ENCODE results near the gene BICD2.

The BICD2 gene

DNA sequence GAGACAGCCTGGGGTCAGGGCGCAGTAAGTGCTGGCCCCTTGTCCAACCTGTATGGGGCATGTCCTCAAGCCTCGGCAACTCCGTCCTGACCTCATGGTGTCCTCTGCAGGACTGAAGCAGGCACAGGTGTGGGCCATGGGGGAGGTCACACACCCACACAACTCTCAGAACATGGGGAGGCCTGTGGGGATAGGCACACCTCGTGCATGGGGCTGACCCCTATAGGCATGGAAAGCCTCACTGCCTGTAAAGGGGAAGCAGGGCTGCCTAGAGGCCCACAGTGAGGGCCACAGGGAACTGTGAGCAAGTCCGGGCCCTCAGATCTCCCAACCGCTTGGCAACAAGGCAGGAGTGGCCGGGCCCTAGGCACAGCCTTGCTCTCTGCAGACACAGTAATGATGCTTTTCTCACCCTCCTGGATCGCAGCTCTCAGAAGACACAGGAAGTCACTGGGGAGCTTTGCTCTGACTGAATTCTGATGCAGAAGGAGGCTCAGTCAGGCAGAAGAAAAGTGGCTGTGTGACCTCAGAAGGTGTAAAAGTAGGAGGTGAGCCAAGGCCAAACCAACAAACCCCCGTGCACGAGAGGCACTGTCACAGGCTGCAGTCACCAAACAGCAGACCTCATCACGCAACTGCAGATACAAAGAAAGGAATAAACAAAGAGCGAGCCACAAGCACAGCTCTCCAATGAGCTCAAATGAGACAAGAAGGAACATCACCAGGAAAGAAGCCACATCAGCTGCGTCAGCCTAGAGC is 100.1 kb downstream of the BICD2 start:
- H3K9me3 ChIP-seq (ENCODE audit: control insufficient read depth, low read length): no peaks in the 10 kb centered on the region
- H3K4me1 ChIP-seq (ENCODE audit: control insufficient read depth, insufficient read depth, low read length): peaks cover 11% of the 10 kb centered on the region
- no peaks in the 10 kb centered on the region for H3K27me3 ChIP-seq (ENCODE audit: control insufficient read depth, insufficient read depth, low read length)
- no peak overlapping the region for H3K9ac ChIP-seq (ENCODE audit: low read length)
- H3K36me3 ChIP-seq (ENCODE audit: control insufficient read depth, insufficient read depth, low read length): no peaks in the 10 kb centered on the region
- no peak overlapping the region for H3K4me3 ChIP-seq (ENCODE audit: low read length)

- Histone ChIP-seq H3K9me3 (ENCODE audit: control insufficient read depth, low read length) (no peaks in the 10 kb centered on the region), H3K27me3 (ENCODE audit: control insufficient read depth, insufficient read depth, low read length) (no peaks in the 10 kb centered on the region), H3K36me3 (ENCODE audit: control insufficient read depth, insufficient read depth, low read length) (no peaks in the 10 kb centered on the region), H3K4me3 (ENCODE audit: low read length) (no peak overlapping the region), H3K9ac (ENCODE audit: low read length) (no peak overlapping the region), H3K4me1 (ENCODE audit: control insufficient read depth, insufficient read depth, low read length) (peaks cover 7% of the 10 kb centered on the region)
Observed at GRCh38 chr9:92663951-92664350, 100.7 kb downstream of the BICD2 start.

GRCh38 chr9:92663126-92663525 is 101.5 kb downstream of the BICD2 start:
- H3K27me3 ChIP-seq (ENCODE audit: control insufficient read depth, insufficient read depth, low read length): no peaks in the 10 kb centered on the region
- H3K9me3 ChIP-seq (ENCODE audit: control insufficient read depth, low read length): no peaks in the 10 kb centered on the region
- no peak overlapping the region for H3K4me3 ChIP-seq (ENCODE audit: low read length)
- no peaks in the 10 kb centered on the region for H3K4me1 ChIP-seq (ENCODE audit: control insufficient read depth, insufficient read depth, low read length)
- no peaks in the 10 kb centered on the region for H3K36me3 ChIP-seq (ENCODE audit: control insufficient read depth, insufficient read depth, low read length)
- no peak overlapping the region for H3K9ac ChIP-seq (ENCODE audit: low read length)

DNA sequence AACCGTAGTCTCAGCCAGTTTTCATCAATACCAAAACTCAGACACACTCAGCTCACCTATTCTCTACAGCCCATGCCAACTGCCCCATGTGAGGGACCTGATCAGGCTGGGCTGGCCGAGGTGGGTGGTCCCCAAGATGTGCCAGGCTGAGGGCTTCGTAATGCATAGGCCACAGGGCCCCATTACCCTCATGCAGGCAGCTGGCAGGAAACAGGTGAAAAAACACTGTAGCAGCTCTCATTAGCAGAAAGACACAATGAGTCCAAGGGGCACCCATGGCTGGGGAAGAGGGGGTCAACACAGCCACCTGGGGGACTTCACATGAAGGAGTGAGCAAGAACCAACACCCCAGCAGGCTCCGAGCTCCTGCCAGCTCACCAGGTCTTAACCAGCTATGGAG is 102.9 kb downstream of the BICD2 start:
- no peaks in the 10 kb centered on the region for H3K9me3 ChIP-seq (ENCODE audit: control insufficient read depth, low read length)
- no peaks in the 10 kb centered on the region for H3K4me1 ChIP-seq (ENCODE audit: control insufficient read depth, insufficient read depth, low read length)
- no peaks in the 10 kb centered on the region for H3K27me3 ChIP-seq (ENCODE audit: control insufficient read depth, insufficient read depth, low read length)
- H3K9ac ChIP-seq (ENCODE audit: low read length): no peak overlapping the region
- H3K36me3 ChIP-seq (ENCODE audit: control insufficient read depth, insufficient read depth, low read length): no peaks in the 10 kb centered on the region
- H3K4me3 ChIP-seq (ENCODE audit: low read length): no peak overlapping the region

Data from mucosa of stomach (tissue), 1 donor.